BLaER1 (cell line): ENCODE data around the gene NTSR1.
A peak's percentile ranks its signal among the peaks of the same experiment; 100 is the strongest.
"Not testable (repeated sequence)": the region's sequence is repeated elsewhere in the genome, so short reads cannot be mapped to it uniquely, and the experiment has no call there.

Experiments
- H3K27ac ChIP-seq: shearing (Covaris generic); formaldehyde crosslinking; 2 replicates; pipeline ENCODE4 v1.8.1; 2022
- H3K27me3 ChIP-seq: shearing (Covaris generic); formaldehyde crosslinking; 2 replicates; pipeline ENCODE4 v1.8.1; 2022
- H3K36me3 ChIP-seq: shearing (Covaris generic); formaldehyde crosslinking; 2 replicates; pipeline ENCODE4 v1.8.1; 2022
- H3K4me1 ChIP-seq: shearing (Covaris generic); formaldehyde crosslinking; 2 replicates; pipeline ENCODE4 v1.8.1; 2022
- H3K4me2 ChIP-seq: shearing (Covaris generic); formaldehyde crosslinking; 2 replicates; pipeline ENCODE4 v1.8.1; 2022
- H3K4me3 ChIP-seq: shearing (Covaris generic); formaldehyde crosslinking; 2 replicates; pipeline ENCODE4 v1.8.1; 2022
- H3K9ac ChIP-seq: shearing (Covaris generic); formaldehyde crosslinking; 2 replicates; pipeline ENCODE4 v1.8.1; 2022
- H3K9me3 ChIP-seq: shearing (Covaris generic); formaldehyde crosslinking; 2 replicates; pipeline ENCODE4 v1.8.1; 2022
- H4K20me1 ChIP-seq: shearing (Covaris generic); formaldehyde crosslinking; 2 replicates; pipeline ENCODE4 v1.8.1; 2022
- Cebpa-rat ChIP-seq: shearing (Covaris generic); IDR thresholded peaks from 2 replicates; pipeline ENCODE4 v1.8.1; 2022

NTSR1 gene

GRCh38 chr20:62674370-62674769 is 34.3 kb upstream of the NTSR1 start:
- peaks cover 78% of the 10 kb centered on the region for H3K4me1 ChIP-seq
- peaks cover 41% of the 10 kb centered on the region for H3K36me3 ChIP-seq
- H3K27me3 ChIP-seq: no peaks in the 10 kb centered on the region
- H3K4me2 ChIP-seq: peak overlapping the region; percentile 18; the same call in 1 of the 2 replicates
- H4K20me1 ChIP-seq: no peaks in the 10 kb centered on the region
- H3K27ac ChIP-seq: no peak overlapping the region
- peaks cover under 1% of the 10 kb centered on the region for H3K9me3 ChIP-seq
- TF ChIP-seq Cebpa-rat: no peak
- H3K9ac ChIP-seq: peak overlapping the region; percentile 38; the same call in 1 of the 2 replicates
- no peak overlapping the region for H3K4me3 ChIP-seq

- Histone ChIP-seq H3K9ac (no peak overlapping the region; the same call in 1 of the 2 replicates), H3K27me3 (no peaks in the 10 kb centered on the region), H4K20me1 (no peaks in the 10 kb centered on the region), H3K4me1 (peaks cover 81% of the 10 kb centered on the region), H3K27ac (peak overlapping the region; percentile 46), H3K9me3 (peaks cover 10% of the 10 kb centered on the region), H3K36me3 (peaks cover 32% of the 10 kb centered on the region), H3K4me2 (peak overlapping the region; percentile 53), H3K4me3 (no peak overlapping the region)
- TF ChIP-seq Cebpa-rat: no peak
These were observed 33.3 kb upstream of the NTSR1 start for GRCh38 chr20:62675156-62675876.

- no peak overlapping the region for H3K9ac ChIP-seq
- H3K4me2 ChIP-seq: peak overlapping the region; percentile 53
- H3K4me1 ChIP-seq: peaks cover 81% of the 10 kb centered on the region
- H3K36me3 ChIP-seq: peaks cover 26% of the 10 kb centered on the region
- no peak for TF ChIP-seq Cebpa-rat
- H3K9me3 ChIP-seq: peaks cover 16% of the 10 kb centered on the region
- H3K4me3 ChIP-seq: no peak overlapping the region
- peak overlapping the region; percentile 46 for H3K27ac ChIP-seq
- H4K20me1 ChIP-seq: no peaks in the 10 kb centered on the region
- no peaks in the 10 kb centered on the region for H3K27me3 ChIP-seq
These were observed 32.8 kb upstream of the NTSR1 start for GRCh38 chr20:62675877-62676260.

DNA sequence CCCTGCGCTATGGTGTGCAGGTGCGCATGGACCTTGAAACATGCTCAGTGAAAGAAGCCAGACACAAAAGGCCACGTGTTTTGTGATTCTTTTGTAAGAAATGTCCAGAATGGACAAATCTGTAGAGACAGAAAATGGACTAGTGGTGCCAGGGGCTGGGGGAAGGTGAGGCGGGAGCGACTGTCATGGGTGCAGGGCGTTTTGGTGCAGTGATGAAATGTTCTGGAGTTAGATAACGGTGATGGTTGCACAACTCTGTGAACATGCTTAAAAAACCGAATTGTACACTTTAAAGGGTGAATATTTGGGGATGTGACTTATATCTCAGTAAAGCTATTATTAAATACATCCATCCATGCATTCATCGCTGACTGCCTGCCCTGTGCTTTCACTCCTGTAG is 31.7 kb upstream of the NTSR1 start:
- peaks cover 18% of the 10 kb centered on the region for H3K9me3 ChIP-seq
- peak overlapping the region; percentile 68 for H3K4me2 ChIP-seq
- no peaks in the 10 kb centered on the region for H4K20me1 ChIP-seq
- peaks cover 70% of the 10 kb centered on the region for H3K4me1 ChIP-seq
- H3K27ac ChIP-seq: 0 out of 2 replicates have a peak overlapping the region, but pooled peaks have one; percentile 35
- H3K4me3 ChIP-seq: no peak overlapping the region
- no peak for TF ChIP-seq Cebpa-rat
- H3K9ac ChIP-seq: no peak overlapping the region
- H3K27me3 ChIP-seq: no peaks in the 10 kb centered on the region
- peaks cover 15% of the 10 kb centered on the region for H3K36me3 ChIP-seq

GRCh38 chr20:62677678-62678077 is 31.0 kb upstream of the NTSR1 start:
- H3K9me3 ChIP-seq: peaks cover 18% of the 10 kb centered on the region
- H3K27me3 ChIP-seq: no peaks in the 10 kb centered on the region
- H3K9ac ChIP-seq: peak overlapping the region; percentile 17; the same call in 1 of the 2 replicates
- peak overlapping the region; percentile 68 for H3K4me2 ChIP-seq
- no peak overlapping the region for H3K4me3 ChIP-seq
- H3K36me3 ChIP-seq: peaks cover 8% of the 10 kb centered on the region
- TF ChIP-seq Cebpa-rat: no peak
- H3K27ac ChIP-seq: peak overlapping the region; percentile 35
- peaks cover 63% of the 10 kb centered on the region for H3K4me1 ChIP-seq
- H4K20me1 ChIP-seq: no peaks in the 10 kb centered on the region

- peaks cover 18% of the 10 kb centered on the region for H3K9me3 ChIP-seq
- H3K4me1 ChIP-seq: peaks cover 60% of the 10 kb centered on the region
- no peaks in the 10 kb centered on the region for H3K27me3 ChIP-seq
- TF ChIP-seq Cebpa-rat: no peak
- no peak overlapping the region for H3K4me3 ChIP-seq
- no peaks in the 10 kb centered on the region for H4K20me1 ChIP-seq
- peak overlapping the region; percentile 17; the same call in 1 of the 2 replicates for H3K9ac ChIP-seq
- H3K36me3 ChIP-seq: peaks cover 2% of the 10 kb centered on the region; the same call in 1 of the 2 replicates
- H3K4me2 ChIP-seq: peak overlapping the region; percentile 68
- peak overlapping the region; percentile 31 for H3K27ac ChIP-seq
These were observed 30.1 kb upstream of the NTSR1 start for GRCh38 chr20:62678553-62678952.

- peaks cover 18% of the 10 kb centered on the region for H3K9me3 ChIP-seq
- no peak overlapping the region for H3K9ac ChIP-seq
- peaks cover 57% of the 10 kb centered on the region for H3K4me1 ChIP-seq
- TF ChIP-seq Cebpa-rat: no peak
- no peak overlapping the region for H3K4me3 ChIP-seq
- no peak overlapping the region for H3K4me2 ChIP-seq
- no peaks in the 10 kb centered on the region for H4K20me1 ChIP-seq
- H3K27me3 ChIP-seq: no peaks in the 10 kb centered on the region
- H3K27ac ChIP-seq: no peak overlapping the region
- H3K36me3 ChIP-seq: no peaks in the 10 kb centered on the region
These were observed 28.6 kb upstream of the NTSR1 start for GRCh38 chr20:62679978-62680589.

DNA sequence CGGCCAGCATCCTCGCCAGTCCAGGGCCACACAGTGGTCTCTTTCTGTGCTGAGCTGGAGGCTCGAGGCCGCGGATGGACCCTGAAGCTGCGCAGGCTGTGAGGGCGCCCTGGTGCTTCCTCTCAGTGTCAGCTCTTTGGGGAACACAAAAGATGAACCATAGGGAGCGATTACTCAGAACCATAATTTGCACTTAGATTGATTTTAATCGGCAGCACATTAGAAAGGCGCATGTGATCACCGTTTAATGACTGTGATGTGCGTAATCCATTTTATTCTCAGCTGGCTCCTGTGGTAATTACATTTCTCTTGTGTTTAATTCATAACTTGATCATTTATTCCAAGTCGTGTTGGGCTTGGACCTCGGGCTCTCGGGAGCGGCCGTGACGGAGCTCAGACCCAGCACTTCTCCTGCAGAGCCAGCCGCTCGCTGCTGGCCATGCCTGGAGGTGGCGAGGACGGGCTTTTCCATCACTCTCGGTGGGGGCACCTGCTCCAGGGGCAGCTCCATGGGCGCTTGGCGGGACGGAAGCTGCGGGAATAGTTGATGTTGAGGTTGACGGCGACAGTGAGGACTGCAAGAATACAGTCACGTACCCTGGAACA is 25.6 kb upstream of the NTSR1 start:
- Histone ChIP-seq H3K36me3 (no peaks in the 10 kb centered on the region), H3K27ac (no peak overlapping the region), H3K27me3 (no peaks in the 10 kb centered on the region), H3K4me3 (no peak overlapping the region), H3K4me1 (peaks cover 57% of the 10 kb centered on the region), H3K9me3 (peaks cover 18% of the 10 kb centered on the region), H4K20me1 (no peaks in the 10 kb centered on the region), H3K4me2 (no peak overlapping the region), H3K9ac (no peak overlapping the region)
- no peak for TF ChIP-seq Cebpa-rat

GRCh38 chr20:62683660-62684322 is 24.8 kb upstream of the NTSR1 start:
- not testable (repeated sequence) for H3K4me3 ChIP-seq, H3K9ac ChIP-seq, H3K36me3 ChIP-seq, H3K27ac ChIP-seq, H3K27me3 ChIP-seq, H4K20me1 ChIP-seq
- Histone ChIP-seq H3K4me1 (peaks cover 57% of the 10 kb centered on the region), H3K4me2 (peak overlapping the region; percentile 77), H3K9me3 (peaks cover 18% of the 10 kb centered on the region)
